ENCODE data around the gene ELMO1.

DNA sequence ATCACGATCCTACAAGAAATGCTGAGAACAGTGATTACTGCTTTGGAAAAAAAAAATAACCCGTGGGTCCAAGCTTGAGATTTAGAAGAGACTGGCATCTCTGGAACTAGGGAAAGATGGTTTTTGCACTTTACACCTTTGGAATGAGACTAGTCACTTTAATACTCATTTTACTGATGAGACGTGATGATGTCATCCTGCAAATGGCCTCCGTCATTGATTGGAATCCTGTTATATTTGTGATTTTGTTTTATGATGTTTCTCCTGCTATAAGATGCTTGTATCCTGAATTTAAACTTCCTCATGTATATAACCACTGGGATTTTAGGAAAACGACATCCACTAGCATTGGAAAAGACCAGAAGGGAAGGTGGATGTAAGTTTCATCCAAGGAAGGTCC is 363.1 kb downstream of the ELMO1 start:
- no peak for TF ChIP-seq POLR2A (IDR thresholded peaks at IDR 0.05; ENCODE audit: low read length)
- TF ChIP-seq GATA1 (IDR thresholded peaks at IDR 0.05; ENCODE audit: low read depth, low read length): no peak
